Left forelimb (tissue), 1 donor: ENCODE data around the gene C16orf82.
A peak's percentile ranks its signal among the peaks of the same experiment; 100 is the strongest.

Experiments
- DNase-seq: peaks from one replicate; pipeline ENCODE4 v3.0.0-alpha.2; 2018; ENCODE audit warnings: low spot score

The C16orf82 gene

GRCh38 chr16:27088216-27088615 is 21.5 kb downstream of the C16orf82 start:
- no peak for DNase-seq

- DNase-seq = no peak
Observed at GRCh38 chr16:27096375-27096774, 29.6 kb downstream of the C16orf82 start.

DNA sequence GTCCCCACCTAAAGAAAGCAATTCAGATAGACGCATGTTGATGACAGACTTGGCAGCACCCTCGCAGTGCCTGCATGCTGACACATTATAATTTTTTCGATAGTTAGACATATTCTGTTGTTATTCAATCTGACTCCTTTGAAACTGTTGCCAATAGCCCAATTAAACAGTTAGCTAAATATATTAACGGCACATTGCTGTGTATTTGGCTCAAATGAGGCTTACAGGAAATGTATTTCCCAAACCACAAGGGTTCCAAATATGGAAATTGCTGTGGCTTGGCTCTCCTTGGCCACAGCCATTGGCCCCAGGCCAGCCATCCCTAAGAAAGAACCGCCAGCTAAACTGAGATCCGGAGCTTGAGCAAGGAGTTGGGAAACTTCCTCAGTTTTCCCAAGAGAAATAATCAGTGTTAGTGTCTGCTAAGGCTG is 31.1 kb downstream of the C16orf82 start:
- DNase-seq = no peak

GRCh38 chr16:27098366-27099049 is 31.8 kb downstream of the C16orf82 start:
- no peak for DNase-seq

- no peak for DNase-seq
Observed at GRCh38 chr16:27102701-27103575, 36.2 kb downstream of the C16orf82 start.

GRCh38 chr16:27103954-27104353 is 37.2 kb downstream of the C16orf82 start:
- DNase-seq = no peak

GRCh38 chr16:27106305-27106704 is 39.6 kb downstream of the C16orf82 start:
- DNase-seq = no peak

DNA sequence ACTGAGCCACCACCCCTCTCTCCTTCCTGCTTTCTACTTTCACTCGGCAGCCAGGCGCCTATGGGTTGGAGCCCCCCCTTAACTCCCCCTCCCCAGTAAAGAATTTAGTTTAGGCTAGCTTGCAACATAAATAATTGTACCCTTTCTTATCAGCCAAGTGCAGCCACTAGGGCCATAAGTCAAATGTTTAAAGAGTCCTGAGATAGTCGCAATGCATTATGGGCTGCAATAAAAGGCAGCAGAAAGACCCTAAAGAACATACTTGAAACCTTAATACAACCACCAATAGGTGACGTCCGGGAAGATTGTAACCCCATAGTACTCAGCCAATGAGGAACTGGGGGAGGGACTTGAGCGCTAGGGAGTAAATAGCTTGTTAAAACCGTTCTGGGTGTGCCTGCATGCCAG is 40.5 kb downstream of the C16orf82 start:
- DNase-seq = no peak

- no peak for DNase-seq
Observed at GRCh38 chr16:27108051-27108770, 41.5 kb downstream of the C16orf82 start.

GRCh38 chr16:27108826-27109665 is 42.3 kb downstream of the C16orf82 start:
- no peak for DNase-seq

DNA sequence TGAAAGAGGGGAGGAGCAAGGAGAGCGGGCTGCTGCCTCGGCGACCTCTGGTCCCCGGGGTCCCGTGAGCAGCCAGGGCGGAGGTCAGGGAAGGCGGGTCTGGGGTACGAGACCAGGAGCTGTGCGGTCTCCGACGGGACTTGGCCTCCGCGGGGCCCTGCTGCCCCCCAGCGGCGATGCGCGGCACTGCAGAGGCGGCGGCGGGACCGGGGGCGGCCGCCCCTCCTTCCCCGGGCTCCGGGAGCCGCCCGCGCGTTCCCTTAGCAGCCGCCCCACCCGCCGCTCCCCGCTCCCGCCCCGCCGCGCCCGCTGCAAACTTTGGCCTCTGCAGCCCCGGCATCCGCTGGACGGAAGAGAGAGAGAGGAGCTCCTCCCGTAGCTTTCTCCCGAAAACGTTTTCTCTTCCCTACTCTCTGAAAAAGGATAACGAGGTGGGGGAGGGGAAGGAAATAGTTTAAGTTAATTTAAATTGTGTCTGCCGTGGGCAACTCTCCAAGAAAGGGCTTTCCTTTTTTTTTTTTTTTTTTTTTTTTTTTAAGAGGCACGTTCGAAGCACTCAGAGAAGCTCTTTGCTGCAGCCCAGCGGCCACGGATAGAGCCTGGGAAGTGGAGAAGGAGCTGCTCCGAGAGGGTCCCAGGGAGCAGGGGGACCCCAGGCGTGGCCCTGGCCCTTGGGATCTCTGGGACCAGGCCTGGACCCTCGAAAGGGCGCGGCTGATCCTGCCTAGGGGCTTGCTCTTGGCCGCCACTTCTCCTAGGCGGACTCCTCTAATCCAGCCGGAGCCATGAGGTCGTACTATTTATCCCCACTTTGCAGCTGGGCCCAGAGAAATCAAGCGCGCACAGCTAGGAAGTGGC is 43.2 kb downstream of the C16orf82 start:
- peak; percentile 91 for DNase-seq

DNA sequence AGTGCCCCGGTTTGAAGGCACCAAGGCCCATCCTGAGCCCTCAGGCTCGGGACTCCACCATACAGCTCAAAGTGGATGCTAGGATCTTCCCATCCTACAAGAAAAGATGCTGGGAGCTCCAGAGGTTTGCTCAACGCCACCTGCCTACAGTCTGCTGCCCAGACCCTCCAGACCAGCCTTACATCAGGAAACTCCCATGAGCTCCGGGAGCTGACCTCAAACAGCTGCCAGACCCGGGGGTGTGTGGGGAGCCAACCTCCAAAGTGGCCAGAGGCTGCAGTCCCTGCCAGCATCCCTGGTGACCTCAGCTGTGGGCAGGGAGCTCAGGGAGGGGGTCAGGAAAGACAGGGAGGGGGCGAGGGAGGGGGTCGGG is 43.8 kb downstream of the C16orf82 start:
- no peak for DNase-seq

DNA sequence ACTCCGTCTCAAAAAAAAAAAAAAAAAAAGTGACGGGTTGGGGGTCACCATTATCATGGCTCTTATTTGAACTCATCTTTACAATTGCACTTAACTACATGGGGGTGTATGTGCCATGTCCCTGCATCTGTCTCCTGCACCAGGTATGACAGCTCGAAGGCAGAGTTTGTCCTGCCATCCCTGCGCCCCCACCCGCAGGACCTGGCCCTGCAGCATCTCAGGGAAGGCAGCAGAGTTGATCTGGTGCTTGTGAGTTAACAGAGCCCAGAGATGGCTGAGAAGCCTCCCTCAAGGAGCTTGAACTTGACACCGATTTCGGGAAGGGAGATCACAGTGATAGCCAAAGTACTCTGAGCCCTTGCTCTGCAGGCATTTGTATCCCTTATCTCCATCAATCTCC is 44.8 kb downstream of the C16orf82 start:
- DNase-seq = no peak

- no peak for DNase-seq
Observed at GRCh38 chr16:27112093-27112811, 45.5 kb downstream of the C16orf82 start.

GRCh38 chr16:27113341-27113841 is 46.7 kb downstream of the C16orf82 start:
- no peak for DNase-seq

GRCh38 chr16:27114006-27114405 is 47.3 kb downstream of the C16orf82 start:
- DNase-seq = no peak

DNA sequence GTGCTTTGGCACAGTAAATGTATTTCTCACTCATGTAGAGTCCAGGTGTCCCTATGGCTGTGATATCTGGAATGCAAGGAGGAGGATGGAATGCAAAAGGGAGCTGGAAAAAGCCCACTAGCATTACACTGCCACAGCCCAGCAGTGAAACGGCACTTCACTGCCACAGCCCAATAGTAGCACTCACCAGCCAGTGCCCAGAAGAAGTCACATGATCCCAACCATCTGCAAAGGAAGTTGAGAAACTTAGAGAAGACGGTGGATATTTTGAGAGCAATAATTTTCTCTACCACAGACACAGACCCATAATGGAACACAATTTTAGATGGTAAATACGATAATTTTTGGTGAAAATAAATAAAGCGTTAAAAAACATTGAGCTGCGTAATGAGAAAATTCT is 51.8 kb downstream of the C16orf82 start:
- DNase-seq = no peak
